Measurements from ENCODE around the gene RGMB.

RGMB gene

GRCh38 chr5:98787131-98787719 lies 13.8 kb downstream of the RGMB start:
- DNase-seq = no peak

- DNase-seq = no peak
Observed at GRCh38 chr5:98789029-98789428, 15.6 kb downstream of the RGMB start.

GRCh38 chr5:98791001-98791519 lies 17.6 kb downstream of the RGMB start:
- no peak for DNase-seq

GRCh38 chr5:98791898-98792580 lies 18.6 kb downstream of the RGMB start:
- DNase-seq = no peak

DNA sequence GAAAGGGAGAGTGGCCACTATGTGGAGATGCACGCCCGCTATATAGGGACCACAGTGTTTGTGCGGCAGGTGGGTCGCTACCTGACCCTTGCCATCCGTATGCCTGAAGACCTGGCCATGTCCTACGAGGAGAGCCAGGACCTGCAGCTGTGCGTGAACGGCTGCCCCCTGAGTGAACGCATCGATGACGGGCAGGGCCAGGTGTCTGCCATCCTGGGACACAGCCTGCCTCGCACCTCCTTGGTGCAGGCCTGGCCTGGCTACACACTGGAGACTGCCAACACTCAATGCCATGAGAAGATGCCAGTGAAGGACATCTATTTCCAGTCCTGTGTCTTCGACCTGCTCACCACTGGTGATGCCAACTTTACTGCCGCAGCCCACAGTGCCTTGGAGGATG lies 19.8 kb downstream of the RGMB start:
- DNase-seq = no peak

DNA sequence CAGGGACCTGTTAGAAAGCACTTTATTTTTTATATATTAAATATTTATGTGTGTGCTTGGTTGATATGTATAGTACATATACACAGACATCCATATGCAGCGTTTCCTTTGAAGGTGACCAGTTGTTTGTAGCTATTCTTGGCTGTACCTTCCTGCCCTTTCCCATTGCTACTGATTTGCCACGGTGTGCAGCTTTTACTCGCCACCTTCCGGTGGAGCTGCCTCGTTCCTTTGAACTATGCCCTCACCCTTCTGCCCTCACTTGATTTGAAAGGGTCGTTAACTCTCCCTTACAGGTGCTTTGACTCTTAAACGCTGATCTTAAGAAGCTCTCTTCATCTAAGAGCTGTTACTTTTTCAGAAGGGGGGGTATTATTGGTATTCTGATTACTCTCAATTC lies 20.5 kb downstream of the RGMB start:
- no peak for DNase-seq

DNA sequence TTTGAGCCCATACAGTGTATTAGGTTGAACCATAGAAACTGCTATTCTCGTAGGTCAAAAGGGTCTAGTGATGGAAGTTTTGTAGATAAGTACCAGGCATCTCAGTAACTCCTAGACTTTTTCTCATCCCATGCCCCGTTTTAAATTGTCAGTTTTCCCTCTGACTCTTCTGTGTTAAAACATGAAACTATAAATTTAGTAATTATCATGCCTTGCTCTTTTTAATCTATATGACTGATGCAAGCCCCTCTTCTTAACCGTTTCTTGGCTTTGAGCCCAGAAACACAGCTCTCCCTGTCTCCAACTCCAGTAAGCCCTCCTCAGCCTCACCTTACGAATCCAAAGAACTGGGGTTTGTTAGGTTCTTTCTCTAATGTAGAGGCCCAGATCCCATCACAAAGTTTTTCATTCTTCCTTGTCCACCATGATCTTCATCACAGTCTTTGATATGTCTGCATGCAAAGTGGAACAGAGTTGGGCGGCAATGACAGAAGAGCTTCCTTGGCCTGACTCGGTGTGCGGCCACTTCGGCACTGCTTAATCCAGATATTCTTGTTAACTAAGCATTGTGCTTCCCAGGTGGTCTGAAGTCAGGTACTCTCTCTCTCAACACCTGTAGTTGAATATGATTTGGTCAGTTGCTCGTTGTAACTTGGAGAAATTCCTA lies 21.1 kb downstream of the RGMB start:
- no peak for DNase-seq

- no peak for DNase-seq
Observed at GRCh38 chr5:98795243-98795642, 21.8 kb downstream of the RGMB start.

GRCh38 chr5:98796197-98796972 lies 22.9 kb downstream of the RGMB start:
- peak; percentile 62 for DNase-seq

- no peak for DNase-seq
Observed at GRCh38 chr5:98798371-98798770, 24.9 kb downstream of the RGMB start.

DNA sequence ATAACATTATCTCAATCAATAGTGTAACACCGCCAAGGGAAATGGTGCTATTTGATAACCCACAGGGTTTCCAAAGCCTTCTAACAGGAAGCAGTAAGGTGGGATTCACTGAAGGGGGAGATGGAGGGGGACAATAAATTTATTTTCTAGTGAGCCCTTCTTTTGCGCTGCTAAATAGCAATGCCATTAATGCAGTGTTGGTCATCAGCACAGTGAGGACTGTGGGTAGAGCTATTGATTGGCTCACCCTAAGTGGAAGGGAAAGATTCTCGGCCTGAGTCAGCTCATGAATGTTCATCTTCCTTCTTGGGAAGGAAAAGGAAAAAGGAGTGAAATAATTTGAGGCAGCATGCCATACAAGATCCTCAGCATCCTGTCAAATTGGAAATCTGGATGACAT lies 25.4 kb downstream of the RGMB start:
- DNase-seq = no peak

DNA sequence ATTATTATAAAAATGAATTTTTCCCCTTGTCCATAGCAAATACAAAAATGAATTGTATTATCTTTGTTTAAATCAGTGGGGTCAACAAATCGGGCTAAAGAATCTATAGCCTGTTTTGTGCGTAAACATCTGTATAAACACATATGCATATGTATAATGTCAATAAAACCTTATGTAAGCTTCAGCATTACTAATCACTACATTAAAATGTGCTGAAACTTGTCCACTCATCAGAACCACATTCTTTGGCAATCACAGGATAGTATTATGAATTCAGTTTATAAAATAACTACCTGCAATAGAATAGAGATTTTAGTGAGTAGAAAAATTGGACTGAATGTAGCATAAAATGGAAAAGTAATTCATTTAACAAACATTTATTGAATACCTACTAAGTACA lies 30.6 kb downstream of the RGMB start:
- no peak for DNase-seq

DNA sequence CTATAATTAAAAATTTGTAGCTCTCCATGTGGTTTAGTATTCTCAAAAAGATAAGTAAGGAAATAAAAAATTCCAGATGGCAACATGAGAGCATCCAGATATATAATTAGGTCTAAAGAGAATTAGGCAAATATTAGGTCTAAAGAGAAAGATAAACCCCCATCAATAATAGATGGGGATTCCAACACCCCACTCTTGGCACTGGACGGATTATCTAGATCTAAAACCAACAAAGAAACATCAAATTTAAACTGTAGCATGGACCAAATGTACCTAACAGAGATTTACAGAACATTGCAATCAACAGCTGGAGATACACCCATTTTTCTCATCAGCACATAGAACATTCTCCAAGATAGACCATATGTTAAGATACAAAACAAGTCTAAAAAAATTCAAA lies 31.6 kb downstream of the RGMB start:
- DNase-seq = no peak

- no peak for DNase-seq
Observed at GRCh38 chr5:98807806-98808205, 34.3 kb downstream of the RGMB start.

DNA sequence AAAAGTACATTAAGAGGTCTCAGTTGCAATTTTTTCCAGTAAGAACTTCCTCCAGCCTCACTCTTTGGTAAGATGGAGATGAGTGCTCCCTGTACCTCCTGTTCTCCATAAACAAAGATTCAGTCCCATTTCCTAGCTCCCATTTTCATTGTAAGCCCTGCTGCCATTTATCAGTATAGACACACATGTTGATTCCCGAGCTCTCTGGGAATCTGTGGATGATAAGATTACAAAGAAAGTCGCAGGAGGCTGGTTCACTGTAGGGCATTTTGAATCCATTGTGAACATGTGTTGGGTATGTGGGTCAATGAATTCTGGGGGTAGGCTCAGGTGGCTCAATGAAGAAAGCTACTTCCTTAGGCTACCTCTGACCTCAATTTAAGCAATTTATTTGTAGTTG lies 36.7 kb downstream of the RGMB start:
- DNase-seq = no peak

DNA sequence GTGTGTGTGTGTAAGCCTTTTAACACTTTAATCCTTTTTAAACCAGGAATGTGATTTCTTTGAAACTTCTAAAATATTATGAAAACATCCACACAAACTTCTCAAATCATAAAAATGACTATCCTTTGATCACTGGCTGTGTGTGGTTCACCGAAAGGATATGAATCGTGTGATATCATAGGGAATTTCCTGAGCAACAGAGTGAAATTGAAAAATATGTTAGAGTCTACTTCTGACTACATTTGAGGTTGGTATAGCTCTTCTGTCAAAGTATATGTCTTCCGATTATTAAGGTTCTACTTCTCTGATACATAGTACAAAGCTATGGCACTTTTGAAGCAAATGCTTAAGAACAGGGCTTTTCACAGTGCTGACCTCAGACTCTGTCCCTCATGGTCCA lies 40.3 kb downstream of the RGMB start:
- peak; percentile 15 for DNase-seq

DNA sequence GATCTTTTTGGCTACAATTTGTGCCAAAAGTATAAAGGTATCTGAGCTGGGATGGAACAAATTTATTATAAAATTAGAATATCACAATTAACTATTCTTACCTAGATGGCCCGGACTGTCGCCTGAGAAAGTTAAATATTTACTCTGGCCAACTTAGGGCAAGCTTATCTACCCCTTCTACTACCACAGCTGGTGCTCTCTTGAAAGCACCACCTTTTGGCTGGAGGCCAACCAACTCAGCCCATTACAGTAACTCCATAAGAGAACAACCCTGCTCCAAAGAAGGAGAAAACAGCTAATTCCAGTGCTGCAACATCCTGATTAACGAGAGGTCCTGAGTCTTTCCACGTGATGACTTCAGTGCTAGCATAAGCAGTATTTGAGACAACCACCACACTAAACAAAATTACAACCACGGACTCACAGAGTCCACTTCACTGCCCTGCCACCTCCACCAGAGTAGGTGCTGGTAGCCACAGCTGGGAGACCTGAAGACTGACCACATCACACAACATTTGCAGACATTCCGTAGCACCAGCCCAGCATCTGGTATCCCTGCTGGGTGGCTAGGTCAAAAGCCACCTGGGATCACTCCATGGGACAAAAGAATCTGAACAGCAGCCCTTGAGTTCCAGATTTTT lies 43.2 kb downstream of the RGMB start:
- DNase-seq = no peak

GRCh38 chr5:98825582-98826375 lies 52.3 kb downstream of the RGMB start:
- no peak for DNase-seq

DNA sequence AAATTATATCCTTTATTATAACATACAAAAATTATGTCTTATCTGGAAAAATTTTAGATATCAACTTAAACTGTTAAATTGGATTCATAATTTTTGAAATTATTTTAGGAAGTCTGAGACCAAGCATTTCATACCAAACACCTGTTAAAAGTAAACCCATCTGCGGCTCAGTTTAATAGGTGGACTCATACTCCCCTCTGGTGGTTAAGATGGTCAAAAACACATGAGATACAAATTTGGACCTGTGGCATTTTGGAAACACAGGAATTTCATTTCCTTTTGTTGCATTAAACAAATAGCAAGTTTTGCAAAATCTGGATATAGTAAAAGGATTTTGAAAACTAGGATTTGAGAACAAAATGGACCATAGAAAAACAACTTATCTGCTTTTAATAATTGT lies 53.7 kb downstream of the RGMB start:
- peak; percentile 21 for DNase-seq

DNA sequence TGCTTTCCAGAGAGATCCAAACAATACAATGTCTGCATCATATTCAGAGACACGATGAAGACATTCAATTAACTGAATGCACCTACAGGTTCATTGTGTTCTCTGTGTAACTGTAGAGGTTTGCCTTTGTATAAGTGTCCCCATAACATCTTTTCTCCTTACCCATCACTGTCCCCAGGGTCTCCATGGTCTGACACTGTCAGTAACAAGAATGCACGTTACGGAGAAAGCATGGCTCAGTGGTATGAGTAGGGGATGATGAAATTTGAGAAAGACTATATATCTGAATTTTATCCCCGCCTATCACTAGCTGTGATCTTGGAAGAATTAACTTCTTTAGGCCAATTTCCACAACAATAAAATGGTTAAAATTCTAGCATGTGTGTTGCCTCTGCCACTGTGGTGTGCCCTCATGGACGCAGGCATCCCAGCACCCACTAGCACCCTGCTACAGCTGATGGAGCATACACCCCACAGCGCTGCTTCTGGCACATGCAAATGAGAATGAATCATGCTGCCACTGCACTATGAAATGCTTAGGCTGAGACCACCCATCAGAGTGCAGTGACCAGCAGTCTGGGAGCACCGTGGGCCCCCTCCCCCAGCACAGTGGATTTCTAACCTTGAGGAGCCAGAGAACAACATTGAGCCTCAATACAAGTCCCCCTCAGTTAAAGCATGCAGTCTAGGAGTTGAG lies 54.3 kb downstream of the RGMB start:
- no peak for DNase-seq

GRCh38 chr5:98836175-98836574 lies 62.7 kb downstream of the RGMB start:
- no peak for DNase-seq
